Mammary epithelial cell (primary cell): Measurements from ENCODE around the gene TRMT1.
A peak's percentile ranks its signal among the peaks of the same experiment; 100 is the strongest.

ENCODE experiments used
- CTCF ChIP-seq, 2 donors: IDR thresholded peaks in 1 of 2; conservative IDR thresholded peaks in 1 of 2; 2 replicates each; pipeline ENCODE4 v1.5.1; 2011 to 2012; ENCODE audit warnings: inconsistent platforms in 2 of 2, low read length in 2 of 2, mild to moderate bottlenecking in 2 of 2, control low read depth in 1 of 2, low read depth in 1 of 2; ENCODE audit not compliant: insufficient read depth in 1 of 2; ENCODE audit errors: extremely low read depth in 1 of 2
- EZH2 ChIP-seq: IDR thresholded peaks from 2 replicates; pipeline ENCODE4 v1.6.1; 2012; ENCODE audit warnings: low read length, inconsistent platforms, borderline replicate concordance

GRCh38 chr19:13150187-13150930 is 33.8 kb upstream of the TRMT1 start, which contains the start of the genes IER2 and STX10:
- no peak for TF ChIP-seq EZH2
- peak; percentile 27 to 70 for TF ChIP-seq CTCF (conservative IDR thresholded peaks at IDR 0.05 in 1 of 2, IDR thresholded peaks at IDR 0.05 in 1 of 2; ENCODE audit: extremely low read depth in 1 of 2, insufficient read depth in 1 of 2, low read depth in 1 of 2, low read length in 2 of 2)
